ENCODE measurements around the gene DHFR2.
"Not testable (repeated sequence)": the region's sequence is repeated elsewhere in the genome, so short reads cannot be mapped to it uniquely, and the experiment has no call there.

DNA sequence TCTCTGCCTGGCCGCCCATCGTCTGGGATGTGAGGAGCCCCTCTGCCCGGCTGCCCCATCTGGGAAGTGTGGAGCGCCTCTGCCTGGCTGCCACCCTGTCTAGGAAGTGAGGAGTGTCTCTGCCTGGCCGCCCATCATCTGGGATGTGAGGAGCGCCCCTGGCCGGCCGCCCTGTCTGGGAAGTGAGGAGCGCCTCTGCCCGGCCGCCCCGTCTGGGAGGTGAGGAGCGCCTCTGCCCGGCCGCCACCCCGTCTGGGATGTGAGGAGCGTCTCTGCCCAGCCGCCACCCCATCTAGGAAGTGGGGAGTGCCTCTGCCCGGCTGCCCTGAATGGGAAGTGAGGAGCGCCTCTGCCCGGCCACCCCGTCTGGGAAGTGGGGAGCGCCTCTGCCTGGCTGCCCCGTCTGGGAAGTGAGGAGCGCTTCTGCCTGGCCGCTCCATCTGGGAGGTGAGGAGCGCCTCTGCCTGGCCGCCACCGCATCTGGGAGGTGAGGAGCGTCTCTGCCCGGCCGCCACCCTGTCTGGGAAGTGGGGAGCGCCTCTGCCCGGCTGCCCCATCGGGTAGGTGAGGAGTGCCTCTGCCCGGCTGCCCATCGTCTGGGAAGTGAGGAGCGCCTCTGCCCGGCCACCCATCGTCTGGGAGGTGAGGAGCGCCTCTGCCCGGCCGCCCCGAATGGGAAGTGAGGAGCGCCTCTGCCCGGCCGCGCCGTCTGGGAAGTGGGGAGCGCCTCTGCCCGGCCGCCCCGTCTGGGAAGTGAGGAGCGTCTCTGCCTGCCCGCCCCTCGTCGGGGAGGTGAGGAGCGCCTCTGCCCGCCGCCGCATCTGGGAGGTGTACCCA, 18.4 kb downstream of the DHFR2 start:
- TF ChIP-seq, protein P1, sequence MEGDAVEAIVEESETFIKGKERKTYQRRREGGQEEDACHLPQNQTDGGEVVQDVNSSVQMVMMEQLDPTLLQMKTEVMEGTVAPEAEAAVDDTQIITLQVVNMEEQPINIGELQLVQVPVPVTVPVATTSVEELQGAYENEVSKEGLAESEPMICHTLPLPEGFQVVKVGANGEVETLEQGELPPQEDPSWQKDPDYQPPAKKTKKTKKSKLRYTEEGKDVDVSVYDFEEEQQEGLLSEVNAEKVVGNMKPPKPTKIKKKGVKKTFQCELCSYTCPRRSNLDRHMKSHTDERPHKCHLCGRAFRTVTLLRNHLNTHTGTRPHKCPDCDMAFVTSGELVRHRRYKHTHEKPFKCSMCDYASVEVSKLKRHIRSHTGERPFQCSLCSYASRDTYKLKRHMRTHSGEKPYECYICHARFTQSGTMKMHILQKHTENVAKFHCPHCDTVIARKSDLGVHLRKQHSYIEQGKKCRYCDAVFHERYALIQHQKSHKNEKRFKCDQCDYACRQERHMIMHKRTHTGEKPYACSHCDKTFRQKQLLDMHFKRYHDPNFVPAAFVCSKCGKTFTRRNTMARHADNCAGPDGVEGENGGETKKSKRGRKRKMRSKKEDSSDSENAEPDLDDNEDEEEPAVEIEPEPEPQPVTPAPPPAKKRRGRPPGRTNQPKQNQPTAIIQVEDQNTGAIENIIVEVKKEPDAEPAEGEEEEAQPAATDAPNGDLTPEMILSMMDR (IDR thresholded peaks at IDR 0.05), result not testable (repeated sequence)
- TF ChIP-seq POLR2AphosphoS5 (IDR thresholded peaks at IDR 0.05); POLR2A (IDR thresholded peaks at IDR 0.05); EP300 (IDR thresholded peaks at IDR 0.05; ENCODE audit: low read depth): not testable (repeated sequence)
